HK-2 (cell line): ENCODE data around the gene RAE1.

Source experiments
- DNase-seq: peaks from one replicate; pipeline ENCODE4 v3.0.0-alpha.2; 2018; ENCODE audit not compliant: unreplicated experiment

RAE1 gene

DNA sequence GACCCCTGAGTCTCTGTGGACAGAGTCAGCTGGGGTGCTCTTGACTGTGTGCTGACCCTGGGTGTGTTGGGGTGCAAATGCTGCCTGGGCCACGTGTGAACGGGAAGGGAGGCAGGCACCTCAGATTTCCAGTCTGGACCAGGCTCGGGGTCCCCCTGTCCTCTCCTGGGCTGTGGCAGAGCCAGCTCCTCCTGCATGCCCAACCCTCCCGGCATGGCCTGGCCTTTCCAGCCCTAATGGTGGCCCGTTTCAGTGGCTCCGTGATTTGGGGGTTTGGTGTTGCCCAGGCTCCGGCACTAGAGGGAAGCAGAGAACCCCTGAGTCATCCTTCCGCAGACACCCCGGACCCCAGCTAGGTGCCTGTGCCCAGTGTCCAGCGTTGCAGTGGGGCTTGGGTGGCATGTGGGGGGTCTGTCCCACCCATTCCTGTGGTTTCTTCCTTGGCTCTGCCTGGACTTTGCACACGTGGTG lies 49.2 kb downstream of the RAE1 start:
- DNase-seq = no peak

DNA sequence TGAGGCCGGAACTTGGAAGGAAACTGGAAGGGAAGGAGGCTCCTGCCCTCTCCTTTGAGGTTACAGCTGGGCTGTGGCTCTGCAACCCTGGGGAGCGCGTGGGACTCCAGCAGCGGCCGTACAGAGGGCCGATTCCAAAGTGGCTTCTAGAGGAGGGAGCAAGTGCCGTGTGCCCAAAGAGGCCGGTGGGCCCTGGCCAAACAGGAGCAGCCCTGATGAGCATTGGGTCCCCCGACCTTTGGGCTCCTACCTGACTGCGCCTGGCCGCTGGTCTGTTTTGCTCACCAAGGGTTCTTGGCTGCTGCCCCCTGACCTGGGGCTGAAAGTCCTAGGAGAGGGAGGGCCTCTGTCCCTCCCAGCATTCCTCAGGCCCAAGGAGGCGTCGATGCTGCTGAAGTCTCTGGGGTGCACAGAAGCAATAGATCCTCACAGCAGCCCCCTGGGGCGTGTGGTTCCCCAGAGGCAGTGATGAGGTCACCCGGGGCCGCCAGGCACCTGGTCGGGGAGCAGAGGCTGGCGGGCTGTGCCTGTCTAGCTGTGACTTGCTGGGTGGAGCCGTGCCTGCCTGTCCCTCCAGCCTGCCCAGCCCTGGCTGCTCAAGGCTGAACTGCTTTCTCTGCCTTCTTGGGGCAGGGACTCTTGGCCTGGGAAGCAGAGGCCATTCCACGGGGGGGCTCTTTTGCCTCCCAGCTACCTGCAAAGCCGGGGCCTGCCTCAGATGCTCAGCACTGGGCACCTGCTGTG lies 49.9 kb downstream of the RAE1 start:
- DNase-seq = no peak

DNA sequence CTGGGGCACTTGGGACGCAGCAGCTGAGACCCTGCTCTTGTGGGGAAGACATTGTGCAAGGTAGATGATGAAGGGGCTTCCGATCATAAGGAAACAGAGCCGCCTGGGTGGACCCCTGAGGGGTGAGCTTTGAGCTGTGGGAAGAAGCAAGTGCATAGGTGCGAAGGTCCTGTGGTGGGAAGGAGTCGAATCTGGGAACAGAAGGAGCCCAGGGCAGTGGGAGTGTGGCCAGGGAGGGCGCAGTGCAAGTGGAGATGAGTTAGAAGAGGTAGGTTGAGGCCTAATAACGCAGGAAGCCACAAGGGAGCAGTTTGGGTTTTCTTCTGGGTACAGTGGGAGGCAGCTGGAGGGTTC lies 50.5 kb downstream of the RAE1 start:
- no peak for DNase-seq

DNA sequence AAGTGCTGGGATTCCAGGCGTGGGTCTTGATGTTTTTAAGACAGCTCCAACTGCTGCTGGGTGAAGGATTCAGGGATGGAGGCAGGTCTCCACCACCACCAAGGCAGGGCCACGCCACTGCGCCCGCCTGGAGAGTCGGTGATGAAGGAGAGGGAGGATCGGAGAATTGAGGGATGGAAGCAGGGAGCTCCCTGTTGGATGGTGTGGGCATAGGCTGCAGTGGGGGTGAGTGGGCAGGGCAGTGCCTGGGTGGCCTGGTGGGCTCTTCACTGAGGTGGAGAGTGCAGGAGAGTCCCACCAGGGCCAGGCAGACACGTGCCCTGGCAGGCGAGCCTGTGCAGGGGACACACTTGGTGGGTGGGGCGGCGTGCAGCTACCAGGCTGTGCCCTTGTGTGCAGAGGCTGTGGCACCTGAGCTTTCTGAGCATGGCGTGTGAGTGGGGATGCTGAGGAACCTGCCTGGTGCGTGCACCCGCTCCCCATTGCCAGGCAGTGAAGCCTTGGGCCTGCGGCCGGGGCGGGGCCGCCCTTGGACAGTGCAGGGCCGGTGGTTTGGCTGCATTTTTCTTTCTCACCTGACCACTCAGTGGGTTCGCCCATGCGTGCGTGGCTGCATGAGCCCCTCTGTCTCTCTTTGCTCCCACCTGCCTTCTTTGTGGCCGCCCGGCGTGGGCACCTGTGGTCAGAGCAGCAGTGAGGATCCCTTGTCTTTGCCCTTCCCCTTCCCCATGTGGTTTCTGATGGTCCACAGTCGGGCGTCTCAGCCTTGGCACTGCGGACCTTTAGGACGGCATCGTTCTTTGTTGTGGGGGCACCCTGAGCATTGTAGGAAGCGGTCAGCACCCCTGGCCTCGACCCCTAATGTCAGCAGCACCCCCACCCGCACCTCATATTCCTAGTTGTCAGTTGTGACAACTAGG lies 51.4 kb downstream of the RAE1 start:
- no peak for DNase-seq

DNA sequence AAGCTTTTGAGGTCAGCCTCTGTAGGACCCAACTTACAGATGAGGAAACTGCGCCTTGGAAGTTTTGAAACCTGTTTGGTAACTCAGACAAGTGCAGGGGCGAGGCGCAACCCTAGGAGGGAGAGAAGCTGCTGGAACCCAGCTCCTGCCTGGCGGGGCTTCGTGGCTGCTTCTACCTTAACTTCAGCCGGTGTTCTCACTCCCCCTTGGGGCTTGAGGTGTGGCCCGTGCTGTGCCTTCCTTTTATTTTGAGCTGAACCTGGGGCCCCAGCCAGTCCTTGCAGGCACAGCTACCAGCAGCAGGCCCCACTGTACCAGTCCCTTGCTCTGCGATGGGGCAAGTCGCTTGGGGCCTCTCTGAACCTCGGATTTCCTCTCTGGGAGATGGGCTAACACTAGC lies 52.2 kb downstream of the RAE1 start:
- no peak for DNase-seq

DNA sequence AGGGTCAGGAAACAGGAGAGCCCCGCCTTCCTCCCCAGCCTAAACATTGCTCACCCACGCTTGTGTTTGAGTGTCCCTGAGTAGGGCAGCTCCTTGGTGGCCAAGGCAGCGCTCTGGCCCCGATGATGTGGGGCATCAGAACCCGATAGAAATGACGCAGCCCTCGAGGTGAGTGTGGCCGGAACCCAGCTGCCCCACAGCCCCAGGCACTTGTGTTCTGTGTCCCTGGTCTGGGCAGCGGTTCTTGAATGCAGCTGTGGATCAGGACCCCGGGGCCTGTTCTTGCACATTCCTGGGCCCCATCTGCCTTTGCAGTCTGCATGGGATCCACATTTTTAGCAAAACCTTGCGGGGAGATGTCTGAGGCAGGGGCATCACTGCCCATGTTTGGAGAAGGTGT lies 53.0 kb downstream of the RAE1 start:
- DNase-seq = no peak

DNA sequence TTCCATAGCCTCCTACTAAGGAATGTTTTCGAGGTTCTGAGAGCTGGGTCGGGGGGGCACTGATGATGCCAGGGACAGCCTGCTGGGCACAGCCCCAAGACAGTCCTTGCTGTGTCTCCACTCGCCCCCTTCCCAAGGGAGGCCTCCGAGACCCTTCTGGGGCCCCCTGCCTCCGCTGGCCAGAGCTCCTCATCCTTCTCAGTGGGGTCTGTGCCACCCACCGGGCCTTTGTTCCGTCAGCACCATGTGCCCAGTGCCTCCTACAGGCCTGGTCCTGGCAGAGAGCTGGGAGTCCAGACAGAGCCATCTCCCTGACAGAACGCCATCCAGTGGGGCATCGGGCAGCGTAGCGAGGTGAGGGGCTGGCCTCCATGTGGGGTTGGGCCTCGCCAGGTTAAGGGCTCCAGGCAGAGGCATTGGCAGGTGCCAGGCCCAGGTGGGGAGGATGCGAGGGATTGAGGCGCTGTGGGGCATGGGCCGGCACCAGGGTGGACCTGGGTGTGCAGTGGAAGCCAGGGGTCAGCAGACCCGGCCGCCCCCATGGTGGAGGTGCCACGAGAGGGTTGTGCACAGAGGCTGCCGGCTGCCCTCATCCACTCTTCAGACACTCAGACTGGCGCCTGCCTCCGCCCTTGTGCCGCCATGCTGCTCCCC lies 53.5 kb downstream of the RAE1 start:
- no peak for DNase-seq

DNA sequence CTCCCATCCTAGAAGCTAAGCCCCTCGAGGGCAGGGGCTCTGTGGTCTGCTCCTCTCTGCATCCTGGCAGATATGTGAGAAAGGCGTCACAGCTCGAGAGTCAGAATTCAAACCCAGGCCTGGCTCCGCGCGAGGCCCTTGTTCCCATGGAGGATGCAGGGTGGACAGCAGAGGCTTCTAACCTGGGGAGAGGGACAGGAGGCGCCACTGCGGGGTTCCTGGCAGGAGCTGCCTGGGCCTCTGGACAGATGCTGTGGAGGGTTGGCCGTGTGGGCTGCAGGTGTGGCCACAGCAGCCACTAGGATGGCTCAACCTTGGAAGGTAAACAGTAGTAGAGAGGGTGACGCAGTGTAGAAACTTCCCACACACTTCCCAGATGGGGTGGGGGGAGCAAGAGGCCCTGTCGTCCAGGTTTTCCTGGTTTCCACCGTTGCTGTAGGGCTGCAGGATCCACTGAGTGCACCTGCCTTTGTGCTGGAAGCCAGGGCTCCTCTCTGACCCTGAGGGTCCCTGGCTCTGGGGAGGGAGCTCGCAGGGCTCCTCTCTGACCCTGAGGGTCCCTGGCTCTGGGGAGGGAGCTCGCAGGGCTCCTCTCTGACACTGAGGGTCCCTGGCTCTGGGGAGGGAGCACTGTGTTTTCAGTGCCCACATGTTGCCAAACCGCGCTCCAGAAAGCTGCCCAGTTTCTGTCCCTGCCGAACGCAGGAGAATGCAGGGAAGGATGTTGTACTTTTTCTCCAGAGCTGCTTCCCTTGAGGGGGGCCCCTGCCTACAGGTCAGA lies 54.4 kb downstream of the RAE1 start:
- no peak for DNase-seq

DNA sequence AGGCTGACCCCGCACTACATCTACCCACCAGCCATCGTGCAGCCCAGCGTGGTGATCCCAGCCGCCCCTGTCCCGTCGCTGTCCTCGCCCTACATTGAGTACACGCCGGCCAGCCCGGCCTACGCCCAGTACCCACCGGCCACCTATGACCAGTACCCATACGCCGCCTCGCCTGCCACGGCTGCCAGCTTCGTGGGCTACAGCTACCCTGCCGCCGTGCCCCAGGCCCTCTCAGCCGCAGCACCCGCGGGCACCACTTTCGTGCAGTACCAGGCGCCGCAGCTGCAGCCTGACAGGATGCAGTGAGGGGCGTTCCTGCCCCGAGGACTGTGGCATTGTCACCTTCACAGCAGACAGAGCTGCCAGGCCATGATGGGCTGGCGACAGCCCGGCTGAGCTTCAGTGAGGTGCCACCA lies 56.5 kb downstream of the RAE1 start:
- DNase-seq = no peak

DNA sequence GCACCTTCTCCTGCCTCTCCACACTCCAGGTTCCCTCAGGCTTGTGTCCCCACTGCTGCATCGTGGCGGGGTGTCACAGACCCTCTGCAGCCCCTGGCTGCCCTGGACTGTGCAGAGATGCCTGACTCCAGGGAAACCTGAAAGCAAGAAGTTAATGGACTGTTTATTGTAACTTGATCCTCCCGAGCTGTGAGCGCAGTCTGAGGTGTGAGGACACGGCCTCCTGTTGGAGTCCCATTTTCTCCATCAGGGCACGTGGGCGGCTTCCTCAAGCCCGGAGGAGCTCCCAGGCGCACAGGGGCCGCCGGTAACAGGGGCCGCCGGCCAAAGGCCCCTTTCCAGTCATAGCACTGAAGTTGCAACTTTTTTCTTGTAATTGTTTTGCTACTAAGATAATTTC lies 57.1 kb downstream of the RAE1 start:
- DNase-seq = no peak

DNA sequence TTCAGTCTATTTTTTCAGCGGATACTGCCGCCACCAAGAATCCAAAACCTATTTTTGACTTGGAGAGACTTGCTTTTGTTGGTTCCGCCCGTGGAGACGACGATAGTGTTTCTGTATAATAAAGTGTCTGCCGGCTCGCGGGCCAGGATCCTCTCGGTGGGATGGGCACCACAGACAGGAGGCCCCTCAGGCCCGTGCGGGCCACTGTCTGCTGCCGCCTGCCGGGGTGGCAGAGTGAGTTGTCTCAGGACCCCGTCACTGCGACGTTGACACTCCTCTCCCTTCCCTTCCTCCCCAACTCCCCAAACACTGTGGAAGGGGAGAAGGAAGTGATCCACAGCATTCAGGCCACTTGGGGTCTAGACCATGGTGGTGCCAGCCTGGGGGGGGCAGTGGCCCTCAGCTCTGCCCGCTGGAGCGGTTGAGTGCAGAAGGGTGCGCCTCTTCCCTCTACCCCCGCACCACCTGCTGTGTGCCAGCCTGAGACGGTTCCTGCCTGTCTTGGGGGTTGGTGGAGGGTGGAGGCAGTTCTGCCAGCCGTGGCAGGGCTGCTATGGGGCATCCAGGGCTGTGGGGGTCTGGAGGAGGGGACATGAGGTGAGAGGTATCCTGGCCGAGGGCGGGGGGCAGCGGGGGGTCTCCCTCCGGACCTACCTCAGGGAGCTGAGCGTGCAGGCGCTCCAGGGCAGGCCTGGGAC lies 57.6 kb downstream of the RAE1 start:
- no peak for DNase-seq

DNA sequence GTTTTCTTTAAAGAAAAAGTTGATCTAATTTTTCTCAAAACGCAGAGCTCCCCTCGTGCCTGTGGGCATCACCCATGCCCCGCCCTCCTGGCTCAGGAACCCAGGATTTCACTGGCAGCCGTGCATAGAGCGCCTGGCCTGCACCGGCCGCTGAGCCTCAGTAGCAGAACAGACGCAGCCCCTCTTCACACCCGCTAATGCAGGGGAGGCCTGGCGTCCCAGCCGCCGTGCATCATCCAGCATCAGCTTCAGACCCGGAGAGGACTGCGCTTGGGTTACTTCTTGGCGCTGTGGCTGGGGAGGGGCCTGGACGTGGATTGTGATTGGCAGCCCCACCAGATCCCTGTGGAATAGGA lies 58.2 kb downstream of the RAE1 start:
- no peak for DNase-seq

DNA sequence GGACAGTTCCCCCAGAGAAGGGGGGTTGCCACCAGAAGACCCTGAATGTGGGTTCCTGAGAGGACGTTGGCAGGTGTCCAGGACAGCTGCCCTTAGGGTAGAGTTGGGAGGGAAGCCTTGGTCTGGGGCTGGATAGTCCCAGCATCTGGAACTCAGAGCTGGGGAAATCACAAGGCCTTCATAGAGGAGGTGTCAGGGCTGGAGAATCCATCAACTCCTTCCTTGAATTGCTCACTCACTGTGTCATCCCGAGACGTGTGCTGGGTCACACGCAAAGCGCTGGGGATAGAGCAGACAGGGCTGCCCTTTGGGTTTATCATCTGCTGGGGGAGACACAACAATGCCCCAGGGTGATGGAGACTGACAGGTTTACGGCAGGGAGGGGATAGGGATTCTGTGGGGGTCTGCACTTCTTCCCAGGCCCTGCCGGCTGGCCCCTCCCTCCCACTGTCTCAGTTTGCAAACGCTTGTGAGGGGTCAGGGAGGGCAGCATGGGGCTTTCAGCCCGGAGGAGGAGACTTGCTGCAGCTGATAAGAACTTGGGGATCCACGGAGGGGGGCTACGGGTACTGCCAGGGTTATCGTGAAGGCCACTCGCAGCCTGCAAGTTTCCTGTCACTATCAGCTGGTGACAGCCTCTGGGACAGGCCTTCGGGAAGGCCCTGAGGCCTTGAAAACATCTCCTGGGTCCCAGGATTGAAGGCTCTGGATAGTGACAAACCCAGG lies 58.8 kb downstream of the RAE1 start:
- no peak for DNase-seq

DNA sequence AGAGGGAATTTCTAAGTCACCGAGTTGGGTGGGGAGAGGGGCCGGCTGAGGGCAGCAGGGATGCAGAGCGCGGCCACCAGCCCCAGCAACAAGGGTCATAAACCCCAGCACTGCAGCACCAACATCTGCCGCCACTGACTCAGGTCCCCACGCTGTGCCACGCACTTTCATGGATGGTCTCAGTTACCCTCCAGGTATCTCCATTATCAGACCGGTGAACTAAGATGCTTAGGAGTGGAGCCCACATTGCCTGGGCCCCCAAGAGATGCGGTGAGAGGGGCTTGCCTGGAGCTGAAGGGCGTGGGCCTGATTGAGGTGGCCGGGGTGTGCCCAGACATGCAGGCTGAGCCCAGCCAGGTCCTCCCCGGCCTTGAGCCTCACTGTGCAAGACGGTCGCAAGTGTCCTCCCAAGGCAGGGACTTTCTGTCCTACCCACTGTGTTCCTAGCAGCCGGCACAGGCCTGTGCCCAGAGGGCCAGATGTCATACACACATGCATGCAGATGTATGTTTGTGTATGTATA lies 59.4 kb downstream of the RAE1 start:
- no peak for DNase-seq

DNA sequence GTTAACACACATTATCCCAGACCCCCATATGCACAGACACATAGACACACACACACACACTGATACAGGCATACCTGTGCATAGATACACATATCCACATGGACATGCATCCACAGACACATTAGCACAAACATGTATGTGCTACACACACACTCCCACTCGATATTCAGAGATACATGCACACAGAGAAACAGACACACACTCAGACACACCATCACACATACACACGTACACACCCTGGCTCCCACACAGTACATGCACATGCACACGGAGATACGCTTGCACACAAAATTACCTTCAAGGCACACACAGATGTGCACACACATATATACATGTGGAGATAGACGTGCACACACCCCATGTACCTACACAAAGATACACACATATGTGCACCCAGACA lies 59.9 kb downstream of the RAE1 start:
- DNase-seq = no peak

DNA sequence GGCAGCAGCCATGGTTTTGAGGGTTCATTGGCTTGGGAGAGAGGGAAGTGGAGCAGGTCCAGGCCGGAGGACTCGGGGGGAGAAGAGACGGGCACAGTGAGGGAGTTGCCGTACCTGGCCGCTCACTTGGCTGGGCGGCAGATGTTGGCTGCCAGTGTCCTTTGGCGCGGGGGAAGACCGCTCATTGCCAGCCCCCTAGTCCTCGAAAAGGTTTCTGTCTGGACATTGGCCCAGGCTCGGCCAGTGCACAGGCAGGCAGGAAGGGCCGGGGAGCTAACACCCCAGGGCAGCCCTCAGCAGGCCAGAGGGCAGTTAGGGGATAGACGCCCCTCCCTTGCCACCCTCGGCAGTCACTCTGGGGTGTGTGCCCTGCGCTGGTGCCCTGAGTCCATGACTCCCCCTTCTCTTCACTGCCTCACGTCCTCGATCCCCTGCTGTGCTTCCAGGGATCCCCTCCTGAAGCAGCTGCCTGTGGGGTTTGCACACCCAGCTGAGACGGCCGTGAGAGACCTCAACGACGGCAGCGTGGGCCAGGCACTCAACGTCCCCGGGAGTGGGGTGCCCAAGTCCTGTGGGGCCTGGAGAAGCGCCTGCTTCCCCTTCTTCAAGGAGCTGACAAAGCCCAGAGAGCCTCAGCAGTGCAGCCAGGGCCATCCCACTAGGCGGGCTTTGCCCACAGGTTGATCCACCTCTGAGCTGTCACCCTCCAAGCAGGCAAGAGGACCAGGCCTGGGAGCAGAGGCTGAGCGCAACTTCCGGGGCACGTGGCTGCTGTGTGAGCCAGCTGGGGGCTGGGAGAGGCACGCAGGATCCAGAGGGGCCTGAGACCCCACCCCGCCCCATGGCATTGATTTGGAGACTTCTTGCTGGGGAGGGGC lies 60.6 kb downstream of the RAE1 start:
- DNase-seq = no peak

DNA sequence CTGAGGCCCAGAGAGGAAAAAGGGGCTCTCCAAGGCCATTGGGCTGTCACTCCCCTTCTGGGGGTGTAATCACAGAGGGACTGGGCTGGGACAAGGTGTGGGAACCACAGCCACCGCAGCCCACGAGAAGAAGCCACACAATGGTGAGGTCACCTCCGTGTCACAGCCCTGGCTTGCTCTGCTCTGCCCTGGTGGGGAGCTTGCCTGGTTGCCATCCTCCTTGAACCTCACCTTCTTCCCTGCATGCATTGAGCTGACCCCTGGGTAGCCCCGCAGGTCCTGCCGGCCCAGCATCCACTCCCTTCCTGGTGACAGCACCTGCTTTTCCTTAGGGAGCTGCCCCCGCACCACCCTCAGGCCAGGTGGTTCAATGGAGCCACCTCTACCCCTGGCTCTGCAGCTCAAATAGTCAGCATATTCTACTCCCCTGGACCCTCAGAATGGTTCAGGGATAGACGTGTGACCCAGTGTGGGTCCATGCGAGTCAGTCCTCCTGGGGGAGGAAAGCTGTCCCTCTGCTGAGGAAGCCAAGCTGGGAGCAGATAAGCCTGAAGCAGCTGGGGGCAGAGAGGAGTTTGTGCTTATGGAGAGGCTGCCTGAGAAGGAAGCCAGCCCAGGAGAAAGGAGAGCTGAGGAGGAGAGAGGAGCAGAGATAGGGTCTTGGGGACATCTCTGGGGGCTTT lies 61.4 kb downstream of the RAE1 start:
- DNase-seq = no peak

DNA sequence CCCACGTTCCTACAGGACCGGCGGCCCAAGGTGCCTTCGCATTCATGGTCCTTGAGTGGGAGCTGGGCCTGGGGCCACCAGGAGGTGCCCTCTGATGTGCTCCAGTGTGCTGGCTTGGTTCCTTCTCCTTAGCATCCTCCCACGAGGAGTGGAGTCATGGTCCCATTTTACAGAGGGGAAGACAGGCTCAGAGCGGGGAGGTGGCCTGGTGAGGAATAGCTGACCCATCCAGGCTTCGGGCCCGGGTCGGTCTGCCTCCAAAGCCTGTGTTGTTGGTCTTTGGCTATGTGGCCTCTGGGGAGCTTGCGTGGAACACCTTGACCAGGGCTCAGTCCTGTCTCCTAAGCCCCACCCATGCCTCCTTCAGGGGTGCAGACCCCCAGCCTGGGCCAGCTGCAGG lies 62.9 kb downstream of the RAE1 start:
- DNase-seq = no peak
